ENCODE results near the gene FOCAD. TPM values are rescaled to one million over a fixed set of nuclear protein-coding genes. Genes with fewer than 3 reads are reported as not detected.
"Not testable (repeated sequence)": the region's sequence is repeated elsewhere in the genome, so short reads cannot be mapped to it uniquely, and the experiment has no call there.

FOCAD gene
- total and polyA plus RNA-seq, 2 of the 8 experiments (the other 6 are each of a cell fraction or from before 2014, with no cell fraction given), result 22.0 to 38.4 TPM

DNA sequence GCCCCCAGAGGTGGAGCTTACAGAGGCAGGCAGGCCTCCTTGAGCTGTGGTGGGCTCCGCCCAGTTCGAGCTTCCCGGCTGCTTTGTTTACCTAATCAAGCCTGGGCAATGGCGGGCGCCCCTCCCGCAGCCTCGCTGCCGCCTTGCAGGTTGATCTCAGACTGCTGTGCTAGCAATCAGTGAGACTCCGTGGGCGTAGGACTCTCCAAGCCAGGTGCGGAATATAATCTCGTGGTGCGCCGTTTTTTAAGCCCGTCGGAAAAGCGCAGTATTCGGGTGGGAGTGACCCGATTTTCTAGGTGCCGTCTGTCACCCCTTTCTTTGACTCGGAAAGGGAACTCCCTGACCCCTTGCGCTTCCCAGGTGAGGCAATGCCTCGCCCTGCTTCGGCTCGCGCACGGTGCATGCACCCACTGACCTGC, 25.8 kb upstream of the FOCAD start:
- Histone ChIP-seq H3K18ac (ENCODE audit: extremely low read depth, low read length) (peak overlapping the region; percentile 71; the same call in 1 of the 2 replicates), H3K4me3 (ENCODE audit: extremely low read depth in 1 of 4, insufficient read depth in 2 of 4, low read depth in 3 of 4, low read length in 4 of 4) (peak overlapping the region; percentile 69 to 79 (median 71)), H3K79me2 (ENCODE audit: control insufficient read depth in 1 of 2, insufficient read depth in 2 of 2, low read length in 2 of 2) (peaks cover 6 to 47% of the 10 kb centered on the region in 2 experiments; a peak in 3 of 4 replicates), H3K9ac (replicated peaks in 1 of 4; ENCODE audit: extremely low read depth in 1 of 4, low read depth in 3 of 4, low read length in 3 of 4) (peak overlapping the region; percentile 38 to 90 (median 85)), H2BK5ac (ENCODE audit: low read depth, low read length) (0 out of 2 replicates have a peak overlapping the region, but pooled peaks have one; percentile 78), H4K8ac (ENCODE audit: extremely low read depth, insufficient read depth, low read length) (peak overlapping the region; percentile 62; the same call in 1 of the 2 replicates), H3K4me2 (ENCODE audit: insufficient read depth in 1 of 2, low read depth in 2 of 2, low read length in 2 of 2) (peak overlapping the region; percentile 74 to 92), H3K27ac (ENCODE audit: low read depth, low read length) (peak overlapping the region; percentile 68; the same call in 1 of the 2 replicates), H3K4me1 (replicated peaks in 1 of 4; ENCODE audit: control insufficient read depth in 3 of 4, insufficient read depth in 4 of 4, low read length in 3 of 4) (peaks cover 0 to 16% (median 2%) of the 10 kb centered on the region in 4 experiments; a peak in 3 of 7 replicates)
- not testable (repeated sequence) for H2AK5ac ChIP-seq (ENCODE audit: low read depth, low read length); H3K23ac ChIP-seq (ENCODE audit: insufficient read length); H4K20me1 ChIP-seq (replicated peaks in 1 of 2; ENCODE audit: control insufficient read depth in 1 of 2, insufficient read depth in 2 of 2, low read length in 2 of 2); H3K27me3 ChIP-seq (replicated peaks in 1 of 4; ENCODE audit: control insufficient read depth in 3 of 4, extremely low read depth in 1 of 4, insufficient read depth in 3 of 4, low read length in 3 of 4); H3K36me3 ChIP-seq (ENCODE audit: control insufficient read depth in 2 of 4, insufficient read depth in 4 of 4, low read length in 3 of 4); H2BK20ac ChIP-seq (ENCODE audit: low read length); H3K14ac ChIP-seq (ENCODE audit: insufficient read length); H2BK15ac ChIP-seq (ENCODE audit: low read length); H3K9me3 ChIP-seq (ENCODE audit: insufficient read depth in 2 of 2, low read depth in 1 of 2, low read length in 1 of 2); H2AFZ ChIP-seq (ENCODE audit: low read length); H3K79me1 ChIP-seq (ENCODE audit: low read depth, low read length); H4K5ac ChIP-seq (ENCODE audit: insufficient read length, low read depth, low read length); H2BK12ac ChIP-seq (ENCODE audit: low read depth, low read length); H3K23me2 ChIP-seq (ENCODE audit: low read depth, low read length); FAIRE-seq; H2BK120ac ChIP-seq (replicated peaks; ENCODE audit: low read depth, low read length); H4K91ac ChIP-seq (replicated peaks; ENCODE audit: insufficient read length, low read length); H3K4ac ChIP-seq (replicated peaks; ENCODE audit: insufficient read length, low read depth, low read length); H3K56ac ChIP-seq (replicated peaks; ENCODE audit: insufficient read length, low read depth, low read length)
- POLR2A ChIA-PET (ENCODE audit: partially characterized antibody), result interaction anchor here (0.7 to 2.6 kb wide), 19 partner anchors 9 to 372 kb away, joined by 3 to 22 read pairs (median 6); partner anchors contain the start of genes FOCAD and MLLT3
- DNase-seq (ENCODE audit: low read depth in 1 of 2, low spot score in 2 of 2), result peak in 1 of 2 experiments; percentile 80
- 5% methylated on average over 18 of the region's 27 CpGs; no CpG with 5 or more reads in 1 of the 2 experiments for WGBS, 2 experiments (ENCODE audit: extremely low coverage in 1 of 2, insufficient coverage in 1 of 2, insufficient read length in 1 of 2, insufficient replicate concordance in 2 of 2, low coverage in 1 of 2, low lambda C conversion rate in 2 of 2, missing lambda C conversion rate in 1 of 2)
- TF ChIP-seq TAF1 (IDR thresholded peaks at IDR 0.05; ENCODE audit: low read depth, low read length) (0 out of 2 replicates have a peak, but pooled peaks have one; percentile 21), PHF8 (conservative IDR thresholded peaks at IDR 0.05; ENCODE audit: low read depth, low read length) (peak; percentile 55; the same call in 1 of the 2 replicates)
- CTCF ChIA-PET (ENCODE audit: partially characterized antibody), result interaction anchor here (0.8 to 1.8 kb wide), 7 partner anchors 10 to 389 kb away, joined by 3 to 6 read pairs (median 3); partner anchors contain the start of gene MLLT3

Measured in H1 (cell line).